Mesenchymal stem cell (in vitro differentiated cells and primary cell): ENCODE data around the gene CLN6.
A peak's percentile ranks its signal among the peaks of the same experiment; 100 is the strongest.

ENCODE experiments used
- DNase-seq: peaks from one replicate; pipeline ENCODE4 v3.0.0-alpha.2; 2013
- H2AFZ ChIP-seq: one replicate; pipeline ENCODE4 v1.6.1; 2013; ENCODE audit warnings: low read depth, mild to moderate bottlenecking, control low read depth, inconsistent platforms, low read length, moderate library complexity
- H2AK5ac ChIP-seq: 2 replicates; pipeline ENCODE4 v1.6.1; 2013; ENCODE audit warnings: low read length, moderate library complexity, mild to moderate bottlenecking, inconsistent platforms; ENCODE audit not compliant: severe bottlenecking
- H2BK120ac ChIP-seq: one replicate; pipeline ENCODE4 v1.6.1; 2013; ENCODE audit warnings: low read depth, mild to moderate bottlenecking, inconsistent platforms, low read length, moderate library complexity
- H2BK12ac ChIP-seq, 2 experiments: one replicate each; pipeline ENCODE4 v1.6.1; 2013; ENCODE audit warnings: inconsistent platforms in 2 of 2, low read length in 2 of 2, mild to moderate bottlenecking in 2 of 2, moderate library complexity in 2 of 2, control low read depth in 1 of 2
- H2BK15ac ChIP-seq: one replicate; pipeline ENCODE4 v1.6.1; 2013; ENCODE audit warnings: mild to moderate bottlenecking, low read depth, inconsistent platforms; ENCODE audit not compliant: poor library complexity, severe bottlenecking
- H2BK5ac ChIP-seq: 2 replicates; pipeline ENCODE4 v1.6.1; 2013; ENCODE audit warnings: low read depth, mild to moderate bottlenecking, low read length, control low read depth, inconsistent platforms; ENCODE audit not compliant: poor library complexity, severe bottlenecking
- H3K14ac ChIP-seq, 2 experiments: one replicate each; pipeline ENCODE4 v1.6.1; 2013; ENCODE audit warnings: inconsistent platforms in 2 of 2, low read length in 2 of 2, control low read depth in 1 of 2, mild to moderate bottlenecking in 1 of 2, moderate library complexity in 1 of 2
- H3K18ac ChIP-seq, 2 experiments: one replicate each; pipeline ENCODE4 v1.6.1; 2013; ENCODE audit warnings: inconsistent platforms in 2 of 2, low read length in 2 of 2, control low read depth in 1 of 2, low read depth in 1 of 2, mild to moderate bottlenecking in 1 of 2
- H3K23ac ChIP-seq, 2 experiments: one replicate each; pipeline ENCODE4 v1.6.1; 2013; ENCODE audit warnings: inconsistent platforms in 2 of 2, low read length in 2 of 2, mild to moderate bottlenecking in 2 of 2, moderate library complexity in 2 of 2, control low read depth in 1 of 2
- H3K27ac ChIP-seq: 2 replicates; pipeline ENCODE4 v1.5.1; 2013; ENCODE audit warnings: mild to moderate bottlenecking, moderate library complexity, low read length, control low read depth, inconsistent platforms; ENCODE audit not compliant: poor library complexity, severe bottlenecking
- H3K27me3 ChIP-seq, 2 experiments: 2 replicates each; pipeline versions ENCODE4 v1.6.1 to v1.7.0; 2013; ENCODE audit warnings: low read length in 2 of 2, mild to moderate bottlenecking in 2 of 2, moderate library complexity in 2 of 2, control low read depth in 1 of 2, inconsistent platforms in 1 of 2; ENCODE audit not compliant: control insufficient read depth in 1 of 2, insufficient read depth in 1 of 2
- H3K36me3 ChIP-seq, 2 experiments: 2 replicates each; pipeline versions ENCODE4 v1.6.1 to v1.7.0; 2013; ENCODE audit warnings: low read length in 2 of 2, control low read depth in 1 of 2, inconsistent platforms in 1 of 2, low read depth in 1 of 2, mild to moderate bottlenecking in 1 of 2; ENCODE audit not compliant: insufficient read depth in 2 of 2, control insufficient read depth in 1 of 2
- H3K4ac ChIP-seq, 2 experiments: one replicate each; pipeline ENCODE4 v1.6.1; 2013; ENCODE audit warnings: inconsistent platforms in 2 of 2, low read length in 2 of 2, mild to moderate bottlenecking in 2 of 2, moderate library complexity in 2 of 2, control low read depth in 1 of 2, low read depth in 1 of 2
- H3K4me1 ChIP-seq: 2 replicates; pipeline ENCODE4 v1.6.1; 2013; ENCODE audit warnings: low read depth, low read length, control low read depth; ENCODE audit not compliant: control insufficient read depth, insufficient read depth
- H3K4me2 ChIP-seq: 2 replicates; pipeline ENCODE4 v1.6.1; 2013; ENCODE audit warnings: low read length, mild to moderate bottlenecking, inconsistent platforms; ENCODE audit not compliant: poor library complexity, severe bottlenecking
- H3K4me3 ChIP-seq, 2 experiments: 2 replicates each; pipeline versions ENCODE4 v1.5.1 to v1.7.0; 2013; ENCODE audit warnings: low read length in 2 of 2, mild to moderate bottlenecking in 2 of 2, control low read depth in 1 of 2, low read depth in 1 of 2; ENCODE audit not compliant: insufficient read depth in 1 of 2
- H3K79me1 ChIP-seq: replicated peaks from 2 replicates; pipeline ENCODE4 v1.6.1; 2013; ENCODE audit warnings: mild to moderate bottlenecking, control low read depth, low read length, inconsistent platforms; ENCODE audit not compliant: poor library complexity, severe bottlenecking
- H3K9ac ChIP-seq: 2 replicates; pipeline ENCODE4 v1.7.0; 2013; ENCODE audit warnings: mild to moderate bottlenecking, low read length, moderate library complexity
- H3K9me3 ChIP-seq: 2 replicates; pipeline ENCODE4 v1.7.0; 2013; ENCODE audit warnings: mild to moderate bottlenecking, low read length; ENCODE audit not compliant: control insufficient read depth
- H4K8ac ChIP-seq: one replicate; pipeline ENCODE4 v1.6.1; 2013; ENCODE audit warnings: inconsistent platforms, mild to moderate bottlenecking, low read length, moderate library complexity
- H4K91ac ChIP-seq: one replicate; pipeline ENCODE4 v1.6.1; 2013; ENCODE audit warnings: mild to moderate bottlenecking, low read length, inconsistent platforms
- WGBS: methylation state at CpG from one replicate; pipeline ENCODE4 v1.1.7; 2013; ENCODE audit warnings: mixed read lengths; 5-methylcytosine and 5-hydroxymethylcytosine counted together

The CLN6 gene

GRCh38 chr15:68230157-68231100, 901 bp upstream of the CLN6 start:
- Histone ChIP-seq H3K4ac (no peak overlapping the region), H3K9ac (peak overlapping the region; percentile 88), H3K14ac (peak overlapping the region in 1 of 2 experiments; percentile 85), H2BK15ac (peak overlapping the region; percentile 15), H3K18ac (peak overlapping the region; percentile 75 to 83), H3K79me1 (peaks cover 7% of the 10 kb centered on the region), H3K4me1 (peaks cover 21% of the 10 kb centered on the region), H2AK5ac (no peak overlapping the region), H3K9me3 (no peaks in the 10 kb centered on the region), H3K4me3 (peak overlapping the region; percentile 71 to 93), H2AFZ (peak overlapping the region; percentile 60), H2BK12ac (peak overlapping the region in 1 of 2 experiments; percentile 51), H4K8ac (peak overlapping the region; percentile 82), H3K4me2 (peak overlapping the region; percentile 98), H2BK120ac (no peak overlapping the region), H4K91ac (no peak overlapping the region), H3K27me3 (no peaks in the 10 kb centered on the region), H3K23ac (peak overlapping the region in 1 of 2 experiments; percentile 34), H3K36me3 (no peaks in the 10 kb centered on the region), H3K27ac (no peak overlapping the region), H2BK5ac (no peak overlapping the region)
- 72% methylated on average over 20 of the region's 20 CpGs for WGBS
- DNase-seq, result peak; percentile 18

- Histone ChIP-seq H3K14ac (peak overlapping the region in 1 of 2 experiments; percentile 85), H3K4me1 (peaks cover 24% of the 10 kb centered on the region), H3K23ac (peak overlapping the region in 1 of 2 experiments; percentile 90), H3K79me1 (peaks cover 10% of the 10 kb centered on the region), H3K36me3 (no peaks in the 10 kb centered on the region), H2BK5ac (peak overlapping the region; percentile 8), H2BK12ac (peak overlapping the region in 1 of 2 experiments; percentile 35), H3K4ac (peak overlapping the region; percentile 76 to 88), H3K18ac (peak overlapping the region; percentile 46 to 93), H2BK15ac (peak overlapping the region; percentile 82), H4K91ac (peak overlapping the region; percentile 65), H3K9me3 (no peaks in the 10 kb centered on the region), H3K4me3 (peak overlapping the region; percentile 83 to 93), H3K27ac (no peak overlapping the region), H3K4me2 (peak overlapping the region; percentile 97), H3K9ac (peak overlapping the region; percentile 92), H2AFZ (peak overlapping the region; percentile 90), H2BK120ac (peak overlapping the region; percentile 69), H3K27me3 (no peaks in the 10 kb centered on the region), H2AK5ac (no peak overlapping the region), H4K8ac (peak overlapping the region; percentile 74)
- no peak for DNase-seq
- WGBS, result 0% methylated on average over 29 of the region's 39 CpGs
Observed at GRCh38 chr15:68228971-68229385, 550 bp downstream of the CLN6 start.

DNA sequence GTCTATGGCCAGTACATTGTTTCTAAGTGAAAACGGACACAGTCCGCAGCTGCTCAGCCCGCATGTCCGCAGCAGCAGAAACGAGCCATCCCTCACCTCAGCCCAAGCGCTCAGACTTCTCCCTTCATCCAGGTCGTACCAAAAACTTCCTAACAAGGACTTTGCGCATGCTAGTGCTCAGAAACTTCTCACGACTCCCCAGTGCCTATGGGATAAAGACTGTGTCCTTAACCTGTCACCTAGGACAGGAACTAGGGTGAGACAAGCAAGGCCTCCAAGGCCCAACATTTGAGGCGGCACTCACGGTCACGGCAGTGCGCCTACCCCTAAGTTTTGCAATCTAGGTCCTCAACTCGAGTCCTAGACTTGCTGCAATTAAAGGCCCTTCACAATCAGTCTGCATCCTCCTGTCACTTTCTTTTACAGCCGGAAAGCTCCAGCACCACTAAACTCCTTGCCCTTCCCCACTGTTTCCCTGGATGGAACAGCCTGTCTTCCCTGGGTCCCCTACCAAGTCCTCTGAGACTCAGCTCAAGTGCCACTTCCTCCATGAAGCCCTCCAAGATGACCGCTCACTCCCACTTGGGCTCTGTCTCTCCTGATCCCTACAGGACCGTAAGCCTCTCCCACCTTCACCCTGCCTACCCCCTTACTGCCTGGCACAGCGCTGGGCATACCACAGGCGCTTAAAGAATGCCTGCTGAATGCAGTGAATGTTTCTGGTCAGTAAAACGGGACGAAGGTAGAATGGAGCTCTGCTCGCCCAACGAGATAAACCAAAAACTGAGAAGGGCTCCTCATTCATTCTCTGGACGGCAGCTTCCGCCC, 1.2 kb downstream of the CLN6 start:
- Histone ChIP-seq H3K14ac (peak overlapping the region in 1 of 2 experiments; percentile 85), H3K79me1 (peaks cover 12% of the 10 kb centered on the region), H2BK5ac (no peak overlapping the region), H3K9me3 (no peaks in the 10 kb centered on the region), H3K4me2 (peak overlapping the region; percentile 97), H4K91ac (no peak overlapping the region), H2AFZ (no peak overlapping the region), H3K23ac (peak overlapping the region in 1 of 2 experiments; percentile 90), H3K27me3 (no peaks in the 10 kb centered on the region), H2BK15ac (no peak overlapping the region), H3K18ac (peak overlapping the region; percentile 16 to 93), H2AK5ac (no peak overlapping the region), H3K4ac (peak overlapping the region; percentile 5 to 76), H2BK120ac (no peak overlapping the region), H3K36me3 (no peaks in the 10 kb centered on the region), H3K4me3 (peak overlapping the region; percentile 83 to 93), H3K27ac (no peak overlapping the region), H3K4me1 (peaks cover 24% of the 10 kb centered on the region), H4K8ac (no peak overlapping the region), H2BK12ac (no peak overlapping the region), H3K9ac (peak overlapping the region; percentile 92)
- peak; percentile 36 for DNase-seq
- WGBS, result 35% methylated on average over 25 of the region's 25 CpGs
